GM20431 (cell line): ENCODE results near the gene IFFO2.

Experiments used
- in situ Hi-C: fragments of 300-500 bp; cut with MseI, MboI; formaldehyde crosslinking; loops from one replicate; pipeline ENCODE4 v1.15.0; 2020; ENCODE audit warnings: low sequenced_read_pairs; ENCODE audit not compliant: unreplicated experiment

The IFFO2 gene

DNA sequence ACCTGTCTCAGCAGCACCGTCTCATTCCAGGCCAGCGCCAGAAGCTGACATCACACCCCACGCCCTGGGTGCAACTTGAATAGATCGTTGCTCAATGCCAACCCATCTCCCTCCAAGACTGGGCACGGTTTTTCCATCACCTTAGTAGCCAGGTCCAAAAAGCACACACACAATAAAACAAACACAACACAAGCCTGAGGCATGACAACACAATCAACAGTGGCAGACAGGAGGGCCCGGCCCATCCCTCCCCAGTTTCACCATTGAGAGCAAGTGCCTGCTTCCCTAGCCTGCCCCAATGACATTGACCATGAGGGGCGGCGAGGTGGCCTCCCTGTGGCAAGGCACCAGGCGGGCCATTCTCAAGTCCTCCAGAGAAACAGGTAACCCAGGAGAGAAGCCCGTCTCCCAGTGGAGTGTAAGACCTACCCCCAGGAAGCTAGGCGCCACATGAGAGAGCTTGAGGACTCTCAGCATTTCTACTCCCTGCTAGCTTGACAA is 2.7 kb downstream of the IFFO2 start:
- in situ Hi-C loops = no loop called here

DNA sequence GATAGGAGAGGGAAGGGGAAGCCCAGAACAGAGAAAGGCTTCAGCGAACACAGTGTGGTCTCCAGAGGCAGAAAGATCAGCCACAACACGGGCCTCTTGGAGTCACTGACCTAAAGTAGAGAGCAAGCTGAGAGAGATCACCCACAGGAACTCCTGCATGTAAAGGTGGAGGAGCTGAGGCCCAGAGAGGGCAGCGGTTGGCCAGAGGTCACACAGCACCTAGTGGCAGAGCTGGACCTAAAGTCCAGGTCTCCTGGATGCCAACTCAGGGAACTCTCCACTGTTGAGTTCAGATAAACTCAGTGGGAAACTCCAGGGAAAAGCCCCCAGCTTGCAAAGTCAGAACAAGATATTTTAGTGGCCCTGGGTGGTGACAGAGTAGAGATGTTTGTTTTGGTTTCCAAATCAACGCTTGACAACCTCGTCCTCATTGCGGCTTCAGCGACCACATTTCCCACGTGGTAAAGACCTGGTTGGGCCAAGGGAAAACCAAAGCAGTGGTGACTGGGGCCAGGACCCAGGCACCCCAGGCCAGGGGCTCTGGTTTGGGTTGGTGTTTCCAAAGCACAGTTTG is 4.6 kb downstream of the IFFO2 start:
- in situ Hi-C loops = no loop called here

DNA sequence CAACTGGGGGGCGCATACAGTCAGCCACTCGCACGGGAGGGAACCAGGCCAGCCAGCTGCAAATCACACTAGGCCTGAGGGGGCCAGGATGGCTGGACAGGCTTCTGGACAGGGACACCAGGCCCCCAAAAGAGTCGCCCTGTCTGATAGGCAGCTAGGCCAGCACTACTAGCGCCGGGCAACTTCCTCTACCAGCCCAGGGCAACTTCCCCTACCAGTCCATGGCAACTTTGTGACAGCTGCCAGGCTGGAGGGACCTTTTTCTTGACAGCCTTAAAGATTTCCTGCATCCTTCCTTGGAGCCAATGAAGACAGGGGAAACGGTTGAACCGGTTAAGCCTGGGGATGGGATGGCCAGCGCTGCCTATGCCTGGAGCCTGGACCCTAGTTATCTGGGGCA is 5.1 kb downstream of the IFFO2 start:
- in situ Hi-C loops = no loop called here

DNA sequence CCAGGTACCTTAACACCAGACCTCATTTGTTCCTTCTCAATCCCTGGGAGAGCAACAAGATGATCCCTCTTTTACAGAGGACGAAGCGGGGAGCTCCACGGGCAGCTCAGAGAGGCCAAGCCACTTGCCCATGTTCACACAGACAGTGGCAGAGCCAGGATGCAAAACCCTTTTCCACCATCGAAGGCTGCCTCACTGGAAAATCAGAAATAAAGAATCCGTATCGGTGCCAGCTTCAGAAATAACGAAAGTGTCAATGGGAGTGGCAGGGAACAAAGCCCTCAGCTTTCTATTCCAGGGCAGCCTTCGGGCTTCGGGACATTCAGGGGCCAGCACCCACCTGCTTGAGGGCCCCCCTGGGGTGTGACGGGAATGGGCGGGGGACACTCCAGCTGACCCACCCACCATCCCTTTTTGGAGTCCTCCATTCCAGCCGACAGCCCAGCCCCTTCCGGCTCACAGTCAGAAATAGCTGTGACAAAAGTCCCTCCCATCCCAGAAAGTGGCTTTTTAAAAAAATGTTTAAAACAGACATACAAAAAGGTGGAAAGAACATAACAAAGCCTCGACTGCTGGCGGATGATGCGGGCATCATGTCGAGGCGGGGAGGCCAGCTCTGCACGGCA is 6.0 kb downstream of the IFFO2 start:
- in situ Hi-C loops = no loop called here

DNA sequence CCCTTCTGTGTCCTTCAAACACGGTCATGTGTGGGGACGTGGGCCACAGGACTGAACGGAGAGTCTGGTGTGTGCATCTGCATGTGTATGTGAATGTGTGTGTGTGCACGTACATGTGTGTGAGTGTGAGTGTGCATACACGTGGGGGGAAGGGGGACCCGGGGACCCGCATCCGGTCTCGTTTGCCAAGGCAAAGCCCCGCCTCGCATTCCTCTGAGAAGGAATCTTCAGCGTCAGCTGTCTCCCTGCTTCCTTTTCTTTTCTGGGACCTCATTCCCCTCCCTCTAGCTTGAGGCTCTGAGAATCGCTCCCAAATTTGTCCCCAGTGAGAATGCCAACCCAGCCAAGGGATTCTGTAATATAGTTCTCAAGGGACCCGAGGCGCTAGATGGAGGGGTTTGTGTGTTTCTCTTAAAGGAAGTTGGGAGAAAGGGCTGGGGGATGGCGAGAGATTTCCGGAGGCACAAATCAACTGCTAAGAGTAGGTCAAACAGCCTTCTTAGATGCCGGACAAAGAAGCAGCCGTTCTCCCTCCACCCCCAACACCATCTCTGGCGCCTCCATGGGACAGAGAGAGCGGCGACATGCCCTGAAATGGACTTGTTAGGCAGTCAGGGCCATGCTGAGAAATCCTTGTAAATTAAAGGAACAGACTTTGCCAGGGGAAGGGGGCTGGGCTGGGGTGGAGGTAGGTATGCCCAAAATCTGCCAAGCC is 6.6 kb downstream of the IFFO2 start:
- in situ Hi-C loops = no loop called here

DNA sequence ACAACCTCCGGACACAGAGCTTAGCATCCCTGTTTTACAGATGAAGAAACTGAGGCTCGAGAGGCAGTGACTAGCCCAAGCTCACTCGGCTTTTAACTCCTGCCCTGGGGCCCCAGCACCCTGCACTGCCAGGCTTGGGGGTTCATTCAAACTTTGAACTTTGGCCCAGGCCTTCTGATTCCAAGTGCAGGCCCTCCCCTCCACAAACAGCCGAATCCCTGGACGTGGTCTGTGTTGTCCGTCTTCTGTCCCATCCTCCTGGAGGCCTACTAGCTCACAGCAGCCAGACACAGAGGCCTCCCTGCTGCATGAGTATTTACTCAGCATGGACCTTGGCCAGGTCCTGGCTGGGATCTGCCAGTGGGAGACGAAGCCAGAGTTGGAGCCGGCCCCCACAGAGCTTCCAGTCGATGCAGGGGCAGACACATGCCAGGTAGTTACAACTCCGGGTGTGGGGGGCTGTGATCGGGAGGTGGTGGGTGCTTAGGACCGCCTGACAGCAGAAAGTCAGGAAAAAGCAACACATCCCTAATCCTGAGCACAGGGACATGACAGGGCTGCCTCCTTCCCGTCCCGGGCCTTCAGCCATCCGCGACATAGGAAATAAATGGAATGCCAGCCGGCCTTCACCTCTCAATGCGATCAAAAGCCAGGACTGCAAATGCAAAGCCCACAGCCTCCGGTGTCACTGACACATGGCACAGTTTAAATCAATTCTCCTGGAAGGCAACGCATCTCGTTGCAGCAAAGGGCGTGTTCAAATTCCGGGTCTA is 7.4 kb downstream of the IFFO2 start:
- in situ Hi-C loops = no loop called here

DNA sequence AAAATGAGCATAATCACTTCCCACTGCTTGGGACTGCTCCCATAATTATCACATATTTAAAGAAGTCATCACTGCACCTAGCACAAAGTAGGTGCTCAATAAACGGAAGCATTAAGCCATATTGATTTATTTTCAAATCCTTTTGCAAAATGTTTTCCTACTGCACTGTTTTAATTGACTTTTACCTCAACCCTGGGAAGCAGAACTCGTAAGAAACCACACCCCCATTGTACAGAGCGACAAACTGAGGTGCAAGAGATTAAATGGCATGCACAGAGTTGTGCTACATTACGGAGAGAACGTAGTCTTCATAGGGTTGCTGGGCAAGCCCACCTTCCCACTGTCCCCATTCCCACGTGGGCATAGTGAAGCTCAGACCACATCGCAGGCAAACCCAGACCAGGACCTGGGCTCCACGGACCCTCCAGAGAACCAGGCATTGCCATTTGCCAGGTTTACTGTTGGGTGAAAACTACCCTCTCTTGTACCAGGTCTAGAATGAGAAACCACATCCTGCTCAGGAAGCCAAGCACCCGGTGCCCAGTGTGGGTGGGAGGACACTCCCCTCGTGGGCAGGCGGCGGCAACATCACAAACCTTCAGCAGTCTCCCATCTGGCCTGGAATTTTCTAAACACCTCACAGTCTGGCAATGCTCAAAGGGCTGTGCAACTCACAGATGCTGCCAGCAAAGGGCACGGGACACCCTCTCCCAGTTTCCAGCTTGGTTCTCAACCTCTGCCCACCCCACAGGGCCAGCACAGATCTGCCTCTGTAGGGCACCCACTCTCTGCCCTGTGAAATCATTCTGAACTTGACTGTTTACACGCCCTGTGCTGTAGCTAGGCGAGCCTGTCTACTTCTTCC is 8.2 kb downstream of the IFFO2 start:
- in situ Hi-C loops = no loop called here

DNA sequence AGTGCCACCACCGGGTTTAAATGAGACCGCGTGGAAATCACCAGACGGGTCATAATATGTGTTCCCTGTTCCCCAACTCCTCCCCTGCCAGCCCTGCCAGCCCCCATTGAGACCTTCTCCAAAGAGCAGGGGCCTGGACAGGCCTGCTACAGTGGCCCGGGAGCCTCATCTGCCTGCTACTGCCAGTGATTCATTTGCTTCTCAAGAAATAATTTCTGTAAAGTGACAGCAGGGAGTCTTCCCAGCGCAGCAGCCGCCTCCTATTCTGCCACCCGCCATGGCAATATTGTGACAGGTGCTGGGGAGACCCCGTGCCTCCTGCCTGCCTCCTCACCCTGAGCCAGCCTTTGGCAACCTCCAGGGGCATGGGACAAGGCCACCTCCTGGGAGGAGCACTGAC is 8.9 kb downstream of the IFFO2 start:
- in situ Hi-C loops = no loop called here

DNA sequence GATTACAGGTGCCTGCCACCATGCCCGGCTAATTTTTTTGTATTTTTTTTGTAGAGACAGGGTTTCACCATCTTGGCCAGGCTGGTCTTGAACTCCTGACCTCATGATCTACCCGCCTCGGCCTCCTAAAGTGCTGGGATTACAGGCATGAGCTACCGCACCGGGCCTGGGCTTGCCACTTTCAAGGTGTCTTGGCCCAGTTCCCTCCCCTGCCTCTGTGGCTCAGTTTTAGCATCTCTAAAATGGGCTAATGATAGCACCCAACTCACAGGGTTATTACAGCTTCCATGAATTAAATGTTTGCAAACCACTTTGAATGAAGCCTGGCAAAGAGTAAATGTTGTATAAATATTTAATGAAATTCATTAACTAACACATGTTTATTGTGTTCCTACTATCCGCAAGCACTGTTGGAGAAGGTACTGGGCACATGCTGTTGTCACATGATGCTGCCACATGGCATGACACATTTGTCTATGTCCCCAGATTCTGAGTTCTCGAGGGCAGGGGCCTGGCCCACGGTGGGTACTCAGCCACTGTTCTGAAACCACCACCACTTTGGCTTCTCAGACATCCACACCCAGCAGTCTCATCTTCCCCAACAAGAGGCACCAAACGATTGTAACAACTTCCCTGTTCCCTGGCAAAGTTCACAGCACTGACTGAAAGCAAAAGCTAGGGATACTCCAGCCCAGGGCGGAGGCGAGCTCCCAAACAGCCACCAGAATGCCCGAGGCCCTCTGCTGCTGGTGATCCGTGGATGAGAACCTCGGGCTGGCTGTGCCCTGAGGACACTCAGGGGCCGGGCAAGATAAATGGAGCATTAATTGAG is 9.7 kb downstream of the IFFO2 start:
- in situ Hi-C loops = no loop called here

DNA sequence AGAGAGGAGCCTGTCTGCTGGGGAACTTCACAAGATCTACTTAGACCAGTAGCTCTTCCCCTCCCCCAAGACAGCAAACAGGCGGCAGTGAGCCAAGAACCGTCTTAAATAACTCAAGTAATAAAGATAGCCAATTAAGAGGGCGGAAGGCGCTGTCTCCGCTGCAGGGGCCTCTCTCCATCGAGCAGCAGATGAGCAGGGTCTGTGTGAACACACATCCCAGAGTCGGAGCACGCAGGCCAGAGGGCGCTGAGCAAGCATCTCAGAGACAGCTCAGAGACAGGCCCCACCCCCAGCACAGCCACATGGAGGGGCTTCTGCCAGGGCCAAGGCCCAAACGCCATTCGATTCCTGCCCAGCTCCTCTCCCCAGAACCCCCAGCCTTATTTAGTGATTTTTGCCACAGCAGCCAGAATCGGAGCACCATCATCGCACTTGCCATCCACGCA is 11.1 kb downstream of the IFFO2 start:
- in situ Hi-C loops = no loop called here

DNA sequence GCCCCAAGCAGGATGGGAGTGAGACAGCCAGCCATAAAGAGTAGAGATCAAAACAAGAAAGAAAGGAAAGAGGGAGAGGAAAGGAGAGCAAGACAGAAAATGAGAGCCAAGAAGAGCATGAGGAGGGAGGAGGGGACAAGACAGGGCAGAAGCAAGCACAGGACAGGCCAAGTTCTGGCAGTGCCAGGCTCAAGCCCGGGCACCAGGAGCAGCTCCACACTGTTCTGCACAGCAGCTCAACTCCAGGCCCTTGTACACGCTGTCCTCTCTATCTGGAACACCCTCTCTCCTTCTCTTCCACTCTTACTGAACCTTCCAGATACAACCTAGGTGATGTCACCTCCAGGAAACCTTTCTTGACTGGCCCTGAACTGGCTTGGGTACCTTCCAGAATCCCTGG is 11.7 kb downstream of the IFFO2 start:
- in situ Hi-C loops = no loop called here

DNA sequence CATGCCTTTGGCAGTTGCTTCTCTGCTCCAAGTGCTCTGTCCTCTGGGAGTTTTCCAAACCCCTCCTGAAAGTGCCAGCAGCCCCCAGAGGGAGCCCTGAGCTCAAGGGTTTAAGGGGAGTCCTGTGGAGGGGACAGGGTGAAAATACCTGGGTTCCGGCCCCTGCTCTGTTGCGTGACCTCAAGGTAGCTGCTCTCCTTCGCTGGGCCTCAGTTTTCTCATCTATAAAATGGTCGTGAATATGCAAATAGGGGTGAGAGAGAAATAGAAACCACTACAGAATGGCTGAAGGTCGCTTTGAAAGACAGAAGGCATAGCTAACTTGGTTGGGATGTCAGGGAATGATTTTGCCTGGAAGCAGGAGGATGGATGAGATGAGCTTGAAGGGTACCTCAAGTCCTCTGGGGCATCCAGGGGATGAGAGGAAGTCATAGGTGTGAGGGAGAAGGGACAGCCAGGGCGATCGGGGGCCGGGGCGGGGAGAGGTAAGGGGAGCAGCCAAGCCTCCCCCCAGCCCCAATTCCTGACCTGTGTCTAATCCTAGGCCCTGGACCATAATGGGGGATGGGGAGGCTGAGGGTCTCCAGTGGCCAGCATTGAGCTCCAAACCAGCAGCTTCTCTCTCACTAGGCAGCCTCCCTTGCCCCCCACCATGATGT is 12.4 kb downstream of the IFFO2 start:
- in situ Hi-C loops = no loop called here

DNA sequence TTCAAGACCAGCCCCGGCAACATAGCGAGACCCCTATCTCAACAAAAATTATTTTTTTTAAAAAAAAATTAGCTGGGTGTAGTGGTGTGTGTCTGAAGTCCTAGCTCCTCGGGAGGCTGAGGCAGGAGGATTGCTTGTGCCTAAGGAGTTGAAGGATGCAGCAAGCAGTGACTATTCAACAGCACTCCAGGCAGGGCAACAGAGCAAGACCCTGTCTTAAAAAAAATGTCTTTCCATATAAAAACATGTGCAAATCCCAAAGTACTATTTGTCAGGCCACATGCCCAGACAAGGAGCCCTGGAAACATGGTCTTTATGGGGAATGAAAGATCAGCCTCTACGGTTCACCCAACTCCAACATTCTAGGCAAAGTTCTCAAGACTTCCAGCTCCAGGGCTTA is 13.3 kb downstream of the IFFO2 start:
- in situ Hi-C loops = no loop called here

DNA sequence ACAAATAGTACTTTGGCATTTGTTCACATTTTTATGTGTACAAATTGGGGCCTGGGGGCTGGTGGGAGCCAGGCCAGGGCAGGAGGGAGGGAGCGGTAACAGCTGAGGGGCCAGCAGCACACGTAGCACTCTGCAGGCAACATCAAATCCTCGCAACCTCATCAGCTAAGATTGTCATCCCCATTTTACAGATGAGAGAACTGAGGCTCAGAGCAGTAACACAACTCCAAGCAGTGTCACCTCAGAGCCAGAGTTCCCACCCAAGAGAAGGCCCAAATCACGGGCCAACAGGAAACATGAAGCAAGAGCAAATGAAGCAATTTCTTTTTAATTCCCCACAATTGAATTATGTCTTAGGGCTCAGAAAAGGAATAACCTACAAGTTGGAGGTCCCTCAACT is 14.1 kb downstream of the IFFO2 start:
- in situ Hi-C loops = no loop called here

DNA sequence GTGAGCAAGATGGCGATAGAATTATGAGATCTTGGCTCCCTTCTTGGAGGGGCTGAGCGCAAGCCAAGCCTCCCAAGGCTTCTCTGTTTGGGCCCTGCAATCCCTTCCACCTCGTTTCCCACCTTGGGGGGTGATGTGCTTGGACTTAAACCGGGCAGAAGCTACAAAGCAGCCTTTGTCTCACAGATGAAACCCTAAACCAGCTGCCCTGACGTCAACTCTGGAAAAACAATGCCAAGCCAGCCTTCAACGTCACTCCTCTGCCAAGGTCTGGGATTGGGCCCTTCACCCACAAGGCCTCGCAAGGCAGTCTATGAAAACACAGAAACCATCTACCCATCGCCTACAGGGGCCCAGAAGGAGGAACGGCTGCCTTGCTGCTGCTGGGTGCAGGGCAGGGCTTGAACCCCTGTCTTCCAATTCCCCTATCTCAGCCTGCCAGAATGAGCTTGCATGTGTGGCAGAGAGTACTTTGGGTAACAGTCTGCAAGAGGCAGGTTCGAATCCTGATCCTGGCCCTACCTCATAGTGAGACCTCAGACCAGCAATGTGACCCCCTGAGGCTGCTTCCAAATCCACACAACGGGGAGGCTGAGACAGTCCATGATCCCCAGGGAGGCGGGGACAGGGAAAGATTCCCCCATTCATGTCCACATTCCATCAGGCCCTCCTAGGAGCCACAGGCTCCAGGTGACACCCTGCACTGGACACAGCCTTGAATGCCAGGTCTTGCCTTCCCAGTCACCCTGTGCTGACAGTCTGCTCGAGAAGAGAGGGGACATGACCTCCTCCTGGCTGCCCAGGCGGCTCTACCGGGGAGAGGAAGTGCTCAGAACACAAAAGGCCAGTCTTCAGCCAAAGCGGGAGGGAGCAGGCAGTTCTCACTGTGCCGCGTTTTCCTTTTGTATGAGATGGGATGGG is 15.0 kb downstream of the IFFO2 start:
- in situ Hi-C loops = no loop called here

DNA sequence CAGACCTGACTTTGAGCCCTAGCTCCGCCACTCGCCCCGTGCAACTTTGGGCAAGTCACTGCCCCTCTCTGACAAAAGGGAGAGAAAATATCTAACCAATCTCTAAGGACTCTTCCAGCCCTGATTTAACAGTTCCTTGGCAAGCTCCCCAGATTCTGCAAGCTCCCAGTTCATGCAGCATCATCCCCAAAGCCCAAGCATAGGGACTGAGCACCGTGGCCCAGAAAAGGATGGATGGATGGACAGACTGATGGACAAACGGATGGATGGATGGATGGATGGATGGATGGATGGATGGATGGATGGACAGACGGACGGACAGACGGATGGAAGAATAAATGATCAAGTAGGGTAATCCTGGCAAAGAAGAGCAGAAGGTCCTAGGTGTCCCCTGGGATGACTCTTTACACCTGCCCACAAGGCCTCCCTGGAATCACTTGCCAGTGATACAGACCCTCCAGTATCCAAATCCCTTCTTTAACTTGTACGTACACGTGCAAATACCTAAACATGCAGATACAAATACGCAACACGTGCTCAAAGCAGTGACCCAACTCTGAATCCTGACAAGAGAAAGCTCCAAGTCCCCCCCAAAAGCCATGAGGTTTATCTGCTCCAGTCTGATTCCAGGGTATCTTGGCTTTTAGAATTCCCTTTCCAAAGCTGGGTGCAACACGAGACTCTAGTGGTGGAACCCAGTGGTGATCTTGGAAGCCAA is 16.0 kb downstream of the IFFO2 start:
- in situ Hi-C loops = no loop called here
